Upper lobe of left lung (tissue), 6 donors: ENCODE measurements around the gene ARHGAP15. TPM values are rescaled to one million over a fixed set of nuclear protein-coding genes. Genes with fewer than 3 reads are reported as not detected.

Experiments
- ATAC-seq, 2 donors: fragments of 200-7000 bp; cut with Tn5 transposase; one replicate each; pipeline ENCODE4 v1.9.1; 2022; ENCODE audit warnings: mild to moderate bottlenecking in 2 of 2, moderate library complexity in 2 of 2; ENCODE audit not compliant: low FRiP score in 2 of 2
- DNase-seq, 2 donors: peaks; one replicate each; pipeline ENCODE4 v3.0.0-alpha.2; 2019 to 2020
- H3K27ac ChIP-seq, 4 donors: fragments of 200-600 bp; sonication (generic); one replicate each; pipeline ENCODE4 v1.5.1; 2016 to 2019
- H3K27me3 ChIP-seq, 4 donors: fragments of 200-600 bp; sonication (generic); one replicate each; pipeline ENCODE4 v1.5.1; 2017 to 2019
- H3K36me3 ChIP-seq, 4 donors: fragments of 200-600 bp; sonication (generic); one replicate each; pipeline ENCODE4 v1.5.1; 2016 to 2019
- H3K4me1 ChIP-seq, 4 donors: fragments of 200-600 bp; sonication (generic); one replicate each; pipeline ENCODE4 v1.5.1; 2018 to 2019
- H3K4me3 ChIP-seq, 4 donors: fragments of 200-600 bp; sonication (generic); one replicate each; pipeline ENCODE4 v1.5.1; 2017 to 2019; ENCODE audit warnings: mild to moderate bottlenecking in 2 of 4, moderate library complexity in 1 of 4
- H3K9me3 ChIP-seq, 4 donors: fragments of 200-600 bp; sonication (generic); one replicate each; pipeline ENCODE4 v1.5.1; 2018 to 2019
- EP300 ChIP-seq, 4 donors: sonication (generic); formaldehyde crosslinking; IDR thresholded peaks; one replicate each; pipeline ENCODE4 v1.5.1; 2017; ENCODE audit warnings: antibody characterized with exemption in 4 of 4, control low read depth in 2 of 4
- POLR2A ChIP-seq, 4 donors: fragments of 450-650 bp; IDR thresholded peaks; one replicate each; pipeline ENCODE4 v1.5.1; 2016 to 2017; ENCODE audit warnings: antibody characterized with exemption in 4 of 4, mild to moderate bottlenecking in 2 of 4
- POLR2AphosphoS5 ChIP-seq, 2 donors: sonication (generic); formaldehyde crosslinking; IDR thresholded peaks; one replicate each; pipeline ENCODE4 v1.5.1; 2017; ENCODE audit warnings: antibody characterized with exemption in 2 of 2
- WGBS, 2 donors: methylation state at CpG; one replicate each; pipeline ENCODE4 v1.1.5; 2017 to 2018; 5-methylcytosine and 5-hydroxymethylcytosine counted together
- total RNA-seq, 6 donors: library from RNA; depleted of rRNA in 4 of 6; stranded (reverse); fragments of >200 nt in 4 of 6; gene quantifications; one replicate each; pipeline versions ENCODE4 v1.1.0 to v1.2.1, GENCODE V29; 2016 to 2021
- TF ChIP-seq, protein P1 (sequence below), 6 experiments: fragments of 450-650 bp in 4 of 6; fragments of 200-600 bp in 2 of 6; sonication (generic) in 2 of 6; IDR thresholded peaks; one replicate each; pipeline ENCODE4 v1.5.1; 2016 to 2019; ENCODE audit warnings: antibody characterized with exemption in 6 of 6
- donor health status: DM: no; HTN: no; CAD: no; lungs with moderate emphysema.
- donor health status: DM: no; HTN: yes; CAD: no; lungs with severe emphysema.

The ARHGAP15 gene
- total RNA-seq, 6 donors from 2014 or later = 11.9 to 57.6 (median 17.5) TPM

DNA sequence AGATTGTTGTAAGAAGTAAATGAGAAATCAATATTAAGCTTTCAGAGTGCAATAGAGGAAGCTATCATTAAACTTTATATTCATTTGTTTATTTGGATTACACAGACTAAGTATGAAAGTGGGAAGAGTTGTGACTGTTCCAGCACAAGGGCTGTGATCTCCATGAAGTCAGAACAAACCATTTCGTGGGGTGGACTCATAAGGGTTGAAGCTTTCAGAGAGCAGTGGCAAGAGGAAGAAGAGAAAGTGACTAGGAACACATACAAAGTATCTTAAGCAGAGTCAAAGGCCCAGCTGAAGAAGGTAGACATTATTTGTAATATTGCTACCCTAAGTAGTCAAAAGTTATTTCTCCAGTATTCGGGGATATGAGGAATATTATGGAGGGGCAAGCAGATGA is 117.0 kb downstream of the ARHGAP15 start:
- no peaks in the 10 kb centered on the region for H3K27me3 ChIP-seq
- H3K4me1 ChIP-seq = peaks cover 0 to 4% (median 0%) of the 10 kb centered on the region in 4 donors
- 75 to 81% methylated on average over 2 of the region's 2 CpGs for WGBS, 2 donors
- TF ChIP-seq POLR2A (IDR thresholded peaks at IDR 0.05) (no peak), EP300 (IDR thresholded peaks at IDR 0.05) (no peak), POLR2AphosphoS5 (IDR thresholded peaks at IDR 0.05) (no peak)
- TF ChIP-seq, protein P1, sequence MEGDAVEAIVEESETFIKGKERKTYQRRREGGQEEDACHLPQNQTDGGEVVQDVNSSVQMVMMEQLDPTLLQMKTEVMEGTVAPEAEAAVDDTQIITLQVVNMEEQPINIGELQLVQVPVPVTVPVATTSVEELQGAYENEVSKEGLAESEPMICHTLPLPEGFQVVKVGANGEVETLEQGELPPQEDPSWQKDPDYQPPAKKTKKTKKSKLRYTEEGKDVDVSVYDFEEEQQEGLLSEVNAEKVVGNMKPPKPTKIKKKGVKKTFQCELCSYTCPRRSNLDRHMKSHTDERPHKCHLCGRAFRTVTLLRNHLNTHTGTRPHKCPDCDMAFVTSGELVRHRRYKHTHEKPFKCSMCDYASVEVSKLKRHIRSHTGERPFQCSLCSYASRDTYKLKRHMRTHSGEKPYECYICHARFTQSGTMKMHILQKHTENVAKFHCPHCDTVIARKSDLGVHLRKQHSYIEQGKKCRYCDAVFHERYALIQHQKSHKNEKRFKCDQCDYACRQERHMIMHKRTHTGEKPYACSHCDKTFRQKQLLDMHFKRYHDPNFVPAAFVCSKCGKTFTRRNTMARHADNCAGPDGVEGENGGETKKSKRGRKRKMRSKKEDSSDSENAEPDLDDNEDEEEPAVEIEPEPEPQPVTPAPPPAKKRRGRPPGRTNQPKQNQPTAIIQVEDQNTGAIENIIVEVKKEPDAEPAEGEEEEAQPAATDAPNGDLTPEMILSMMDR (IDR thresholded peaks at IDR 0.05) = no peak
- ATAC-seq (no peak), DNase-seq (no peak)
- H3K4me3 ChIP-seq = no peak overlapping the region
- H3K36me3 ChIP-seq = no peaks in the 10 kb centered on the region
- no peak overlapping the region for H3K27ac ChIP-seq
- H3K9me3 ChIP-seq = no peaks in the 10 kb centered on the region

DNA sequence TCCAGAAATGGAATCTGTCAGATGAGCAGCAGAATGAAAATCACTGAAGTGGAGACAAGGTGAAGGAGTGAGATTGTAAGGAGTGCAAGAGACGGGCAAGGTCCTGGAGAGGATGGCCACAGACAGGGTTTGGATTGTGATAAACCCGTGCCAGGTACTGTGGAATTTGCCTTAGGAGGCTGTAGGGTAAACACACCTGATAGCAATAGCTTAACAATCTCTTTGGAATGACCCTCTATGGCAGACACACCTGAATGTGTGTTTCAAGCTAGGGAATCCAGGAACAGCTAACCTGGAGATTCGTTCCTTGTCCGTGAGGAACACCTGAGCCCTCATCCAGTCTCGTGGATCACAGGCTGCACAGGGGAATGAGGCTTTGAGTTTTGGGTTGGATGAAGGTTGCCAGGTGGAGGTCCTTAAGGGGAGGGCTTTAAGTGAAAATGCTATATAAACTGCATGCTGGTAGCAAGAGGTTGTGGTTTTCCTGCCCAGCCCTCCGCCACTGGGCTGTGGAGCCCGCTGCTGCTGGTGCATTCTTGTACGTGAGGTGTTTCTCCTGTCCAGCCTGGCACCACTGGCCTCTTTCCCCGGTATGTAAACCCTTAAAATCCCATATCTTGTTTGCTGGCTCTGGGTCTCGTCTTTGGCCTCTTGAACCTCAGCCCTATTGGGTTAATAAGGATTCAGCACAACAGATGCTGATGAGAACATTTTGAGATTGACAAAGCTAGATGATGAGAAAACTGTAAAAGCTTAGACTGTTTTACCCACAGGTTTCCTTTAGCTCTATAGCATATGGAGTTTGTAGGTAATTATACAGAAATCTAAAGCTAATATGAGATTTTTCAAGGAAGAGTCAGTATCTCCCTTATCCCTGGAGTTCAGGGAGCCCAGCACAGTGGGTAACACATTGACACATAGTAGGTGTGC is 117.9 kb downstream of the ARHGAP15 start:
- Histone ChIP-seq H3K4me3 (no peak overlapping the region), H3K27me3 (no peaks in the 10 kb centered on the region), H3K36me3 (no peaks in the 10 kb centered on the region), H3K27ac (no peak overlapping the region), H3K4me1 (peaks cover 0 to 4% (median 0%) of the 10 kb centered on the region in 4 donors), H3K9me3 (no peaks in the 10 kb centered on the region)
- WGBS, 2 donors = 76 to 85% methylated on average over 10 of the region's 10 CpGs
- peak in 1 of 2 donors; percentile 12 for DNase-seq
- TF ChIP-seq, protein P1 (IDR thresholded peaks at IDR 0.05) = no peak
- no peak for TF ChIP-seq POLR2A (IDR thresholded peaks at IDR 0.05)
- TF ChIP-seq POLR2AphosphoS5 (IDR thresholded peaks at IDR 0.05) = no peak
- TF ChIP-seq EP300 (IDR thresholded peaks at IDR 0.05) = no peak
- no peak for ATAC-seq

DNA sequence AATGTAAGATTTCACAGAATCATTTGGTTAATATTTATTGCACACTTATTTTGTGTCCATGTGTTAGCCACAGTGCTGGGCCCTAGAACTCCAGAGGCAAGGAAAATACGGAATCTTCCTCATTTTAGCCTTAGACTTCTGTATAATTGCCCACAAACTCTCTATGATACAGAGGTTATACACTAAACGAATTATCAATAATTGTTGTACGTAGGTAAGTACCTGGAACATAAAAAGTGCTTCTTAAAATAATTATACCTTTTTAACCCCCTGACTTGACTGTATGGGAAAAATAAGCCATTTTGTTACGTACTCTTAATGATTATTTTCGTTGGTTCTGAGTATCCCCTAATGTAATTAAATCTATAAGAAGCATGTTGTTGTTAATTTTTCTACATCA is 119.4 kb downstream of the ARHGAP15 start:
- Histone ChIP-seq H3K9me3 (no peaks in the 10 kb centered on the region), H3K36me3 (no peaks in the 10 kb centered on the region), H3K27ac (no peak overlapping the region), H3K27me3 (no peaks in the 10 kb centered on the region), H3K4me1 (peaks cover 0 to 4% (median 0%) of the 10 kb centered on the region in 4 donors), H3K4me3 (no peak overlapping the region)
- no peak for TF ChIP-seq POLR2A (IDR thresholded peaks at IDR 0.05)
- TF ChIP-seq EP300 (IDR thresholded peaks at IDR 0.05) = no peak
- TF ChIP-seq, protein P1 (IDR thresholded peaks at IDR 0.05) = no peak
- ATAC-seq = no peak
- WGBS, 2 donors = 81 to 92% methylated on average over 5 of the region's 5 CpGs
- DNase-seq = no peak

- no peak for TF ChIP-seq POLR2AphosphoS5 (IDR thresholded peaks at IDR 0.05)
- TF ChIP-seq EP300 (IDR thresholded peaks at IDR 0.05) = no peak
- no peak for TF ChIP-seq POLR2A (IDR thresholded peaks at IDR 0.05)
- TF ChIP-seq, protein P1 (IDR thresholded peaks at IDR 0.05) = no peak
- Histone ChIP-seq H3K9me3 (no peaks in the 10 kb centered on the region), H3K4me3 (no peak overlapping the region), H3K27ac (no peak overlapping the region), H3K4me1 (peaks cover 0 to 2% (median 0%) of the 10 kb centered on the region in 4 donors), H3K36me3 (no peaks in the 10 kb centered on the region), H3K27me3 (no peaks in the 10 kb centered on the region)
- DNase-seq (no peak), ATAC-seq (no peak)
- WGBS, 2 donors = 85 to 91% methylated on average over 2 of the region's 2 CpGs
Measured at GRCh38 chr2:143251681-143252080, 122.5 kb downstream of the ARHGAP15 start.
